Prostate gland (tissue), 2 donors: ENCODE data around the gene PRPF6. TPM values are rescaled to one million over a fixed set of nuclear protein-coding genes. Genes with fewer than 3 reads are reported as not detected.

Experiments
- DNase-seq: peaks from one replicate; pipeline ENCODE4 v3.0.0-alpha.2; 2019; ENCODE audit warnings: low spot score
- H3K27ac ChIP-seq, 2 donors: fragments of 200-600 bp; sonication (generic); 2 replicates each; pipeline ENCODE4 v1.5.1; 2017 to 2019
- H3K27me3 ChIP-seq: fragments of 200-600 bp; sonication (generic); replicated peaks from 2 replicates; pipeline ENCODE4 v1.5.1; 2019; ENCODE audit not compliant: insufficient read depth
- H3K36me3 ChIP-seq, 2 donors: fragments of 200-600 bp; sonication (generic); 1 replicate in 1 of 2; 2 replicates in 1 of 2; pipeline versions ENCODE4 v1.5.1 to v1.8.1; 2017 to 2019
- H3K4me1 ChIP-seq: fragments of 200-600 bp; sonication (generic); replicated peaks from 2 replicates; pipeline ENCODE4 v1.5.1; 2019
- H3K4me3 ChIP-seq, 2 donors: fragments of 200-600 bp; sonication (generic); 2 replicates each; pipeline ENCODE4 v1.5.1; 2017 to 2019
- H3K9me3 ChIP-seq: fragments of 200-600 bp; sonication (generic); 2 replicates; pipeline ENCODE4 v1.5.1; 2017
- POLR2A ChIP-seq: fragments of 450-650 bp; IDR thresholded peaks from one replicate; pipeline ENCODE4 v1.6.1; 2016; ENCODE audit warnings: antibody characterized with exemption, mild to moderate bottlenecking
- POLR2AphosphoS5 ChIP-seq: sonication (generic); formaldehyde crosslinking; IDR thresholded peaks from one replicate; pipeline ENCODE4 v1.6.1; 2017; ENCODE audit warnings: antibody characterized with exemption
- WGBS: methylation state at CpG from one replicate; pipeline ENCODE4 v1.1.5; 2018; 5-methylcytosine and 5-hydroxymethylcytosine counted together
- intact Hi-C: fragments of 100-400 bp; cut with DNase I; formaldehyde crosslinking; loops from one replicate; pipeline ENCODE4 v1.14.2; 2022
- total RNA-seq, 2 donors: library from RNA; depleted of rRNA; stranded (reverse); fragments of >200 nt; gene quantifications; one replicate each; pipeline ENCODE4 v1.1.0, GENCODE V29; 2016
- TF ChIP-seq, protein P1 (sequence below), 4 experiments: fragments of 200-600 bp in 2 of 4; fragments of 450-650 bp in 2 of 4; sonication (generic) in 2 of 4; IDR thresholded peaks; 1 replicate in 3 of 4; 2 replicates in 1 of 4; pipeline ENCODE4 v1.5.1; 2016 to 2019; ENCODE audit warnings: antibody characterized with exemption in 4 of 4, mild to moderate bottlenecking in 2 of 4, moderate library complexity in 2 of 4

PRPF6 gene
- total RNA-seq, 2 donors from 2014 or later = 60.9 to 99.6 TPM

- WGBS = 55% methylated on average over 15 of the region's 15 CpGs
- no peak overlapping the region for H3K4me3 ChIP-seq
- H3K27me3 ChIP-seq = no peaks in the 10 kb centered on the region
- no peak for DNase-seq
- peaks cover 3% of the 10 kb centered on the region for H3K4me1 ChIP-seq
- no peaks in the 10 kb centered on the region for H3K36me3 ChIP-seq
- H3K9me3 ChIP-seq = no peaks in the 10 kb centered on the region
- intact Hi-C loops = no loop called here
- TF ChIP-seq, protein P1, sequence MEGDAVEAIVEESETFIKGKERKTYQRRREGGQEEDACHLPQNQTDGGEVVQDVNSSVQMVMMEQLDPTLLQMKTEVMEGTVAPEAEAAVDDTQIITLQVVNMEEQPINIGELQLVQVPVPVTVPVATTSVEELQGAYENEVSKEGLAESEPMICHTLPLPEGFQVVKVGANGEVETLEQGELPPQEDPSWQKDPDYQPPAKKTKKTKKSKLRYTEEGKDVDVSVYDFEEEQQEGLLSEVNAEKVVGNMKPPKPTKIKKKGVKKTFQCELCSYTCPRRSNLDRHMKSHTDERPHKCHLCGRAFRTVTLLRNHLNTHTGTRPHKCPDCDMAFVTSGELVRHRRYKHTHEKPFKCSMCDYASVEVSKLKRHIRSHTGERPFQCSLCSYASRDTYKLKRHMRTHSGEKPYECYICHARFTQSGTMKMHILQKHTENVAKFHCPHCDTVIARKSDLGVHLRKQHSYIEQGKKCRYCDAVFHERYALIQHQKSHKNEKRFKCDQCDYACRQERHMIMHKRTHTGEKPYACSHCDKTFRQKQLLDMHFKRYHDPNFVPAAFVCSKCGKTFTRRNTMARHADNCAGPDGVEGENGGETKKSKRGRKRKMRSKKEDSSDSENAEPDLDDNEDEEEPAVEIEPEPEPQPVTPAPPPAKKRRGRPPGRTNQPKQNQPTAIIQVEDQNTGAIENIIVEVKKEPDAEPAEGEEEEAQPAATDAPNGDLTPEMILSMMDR (IDR thresholded peaks at IDR 0.05) = no peak
- TF ChIP-seq POLR2AphosphoS5 (no peak), POLR2A (no peak)
- H3K27ac ChIP-seq = no peak overlapping the region
Observed at GRCh38 chr20:64041040-64041780, 60.3 kb downstream of the PRPF6 start.

- Histone ChIP-seq H3K9me3 (no peaks in the 10 kb centered on the region), H3K27ac (peak overlapping the region in 1 of 2 donors; percentile 14), H3K27me3 (no peaks in the 10 kb centered on the region), H3K36me3 (no peaks in the 10 kb centered on the region), H3K4me3 (peak overlapping the region in 1 of 2 donors; percentile 39), H3K4me1 (peaks cover 3% of the 10 kb centered on the region)
- intact Hi-C loops = no loop called here
- TF ChIP-seq POLR2AphosphoS5 = no peak
- TF ChIP-seq POLR2A = no peak
- TF ChIP-seq, protein P1 (IDR thresholded peaks at IDR 0.05) = no peak
- WGBS = 22% methylated on average over 11 of the region's 11 CpGs
- no peak for DNase-seq
Observed at GRCh38 chr20:64041781-64042053, 60.8 kb downstream of the PRPF6 start.

DNA sequence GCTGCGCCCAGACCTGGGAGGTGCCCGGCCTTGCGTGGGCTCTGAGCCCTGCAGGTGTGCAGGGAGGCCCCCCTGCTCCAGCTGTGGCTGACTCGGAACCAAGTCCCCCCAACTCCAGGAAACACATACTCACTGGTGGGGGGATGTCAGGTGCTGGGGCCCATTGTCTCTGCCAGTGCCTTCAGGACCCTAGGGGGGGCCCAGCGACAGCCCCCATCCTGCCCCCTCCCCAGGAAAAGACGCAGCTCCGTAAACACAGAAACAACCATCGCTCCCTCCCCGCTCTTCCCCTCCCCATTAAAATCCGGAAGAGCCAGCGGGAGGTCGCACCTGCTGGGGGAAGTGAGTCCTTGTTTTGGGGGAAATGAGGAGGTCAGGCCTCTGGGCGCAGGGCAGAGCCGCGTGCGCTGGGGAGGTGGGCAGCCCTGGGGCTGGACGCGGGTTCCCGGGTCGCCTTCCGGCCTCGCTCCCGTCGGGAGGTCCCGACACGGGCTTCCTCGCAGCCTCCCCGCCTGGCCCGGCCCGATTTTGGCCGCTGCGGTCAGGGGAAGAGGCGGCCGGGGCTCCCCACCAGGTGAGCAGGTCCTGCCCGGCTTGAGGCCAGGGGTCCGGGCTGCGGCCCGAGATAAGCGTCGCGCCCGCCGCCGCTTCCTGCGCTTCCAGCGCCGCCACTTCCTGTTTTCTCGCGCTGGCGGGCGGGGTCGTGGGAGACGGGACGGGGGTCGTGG is 61.3 kb downstream of the PRPF6 start:
- peak overlapping the region; percentile 25 to 39 for H3K4me3 ChIP-seq
- DNase-seq = no peak
- peaks cover 3% of the 10 kb centered on the region for H3K4me1 ChIP-seq
- no peaks in the 10 kb centered on the region for H3K27me3 ChIP-seq
- 3% methylated on average over 35 of the region's 55 CpGs for WGBS
- intact Hi-C loops = no loop called here
- no peaks in the 10 kb centered on the region for H3K36me3 ChIP-seq
- H3K9me3 ChIP-seq = no peaks in the 10 kb centered on the region
- peak overlapping the region in 1 of 2 donors; percentile 14 for H3K27ac ChIP-seq
- TF ChIP-seq, protein P1 (IDR thresholded peaks at IDR 0.05) = no peak
- TF ChIP-seq POLR2AphosphoS5 = no peak
- no peak for TF ChIP-seq POLR2A

GRCh38 chr20:64043768-64044167 is 62.8 kb downstream of the PRPF6 start:
- TF ChIP-seq POLR2AphosphoS5 = no peak
- TF ChIP-seq, protein P1 (IDR thresholded peaks at IDR 0.05) = no peak
- Histone ChIP-seq H3K4me1 (peaks cover 3% of the 10 kb centered on the region), H3K36me3 (no peaks in the 10 kb centered on the region), H3K4me3 (no peak overlapping the region), H3K27me3 (peaks cover 3% of the 10 kb centered on the region), H3K27ac (no peak overlapping the region), H3K9me3 (no peaks in the 10 kb centered on the region)
- DNase-seq = no peak
- intact Hi-C loops = no loop called here
- 88% methylated on average over 9 of the region's 9 CpGs for WGBS
